Measurements from ENCODE around the gene TTC7B.

Gene TTC7B

DNA sequence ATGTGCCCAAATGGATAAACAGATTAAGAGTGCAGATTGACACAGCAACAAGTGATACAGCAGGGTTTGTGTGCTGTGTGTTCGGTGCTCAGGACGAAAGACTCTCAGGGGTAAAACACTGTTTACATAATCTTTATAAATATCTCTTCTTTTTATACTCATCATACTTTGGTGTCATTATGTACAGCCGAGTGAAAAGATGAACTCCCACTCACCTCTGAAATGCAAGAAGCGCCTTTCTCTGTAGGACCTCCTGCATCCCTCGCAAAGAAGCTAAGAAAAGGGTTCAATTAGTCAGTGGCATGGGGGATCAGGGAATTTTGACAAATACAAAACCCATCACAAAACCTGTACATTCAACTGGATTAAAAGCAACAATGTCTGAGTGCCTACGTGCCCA, 163.6 kb downstream of the TTC7B start:
- no peak for DNase-seq (ENCODE audit: extremely low read depth in 1 of 2, low read depth in 1 of 2)

DNA sequence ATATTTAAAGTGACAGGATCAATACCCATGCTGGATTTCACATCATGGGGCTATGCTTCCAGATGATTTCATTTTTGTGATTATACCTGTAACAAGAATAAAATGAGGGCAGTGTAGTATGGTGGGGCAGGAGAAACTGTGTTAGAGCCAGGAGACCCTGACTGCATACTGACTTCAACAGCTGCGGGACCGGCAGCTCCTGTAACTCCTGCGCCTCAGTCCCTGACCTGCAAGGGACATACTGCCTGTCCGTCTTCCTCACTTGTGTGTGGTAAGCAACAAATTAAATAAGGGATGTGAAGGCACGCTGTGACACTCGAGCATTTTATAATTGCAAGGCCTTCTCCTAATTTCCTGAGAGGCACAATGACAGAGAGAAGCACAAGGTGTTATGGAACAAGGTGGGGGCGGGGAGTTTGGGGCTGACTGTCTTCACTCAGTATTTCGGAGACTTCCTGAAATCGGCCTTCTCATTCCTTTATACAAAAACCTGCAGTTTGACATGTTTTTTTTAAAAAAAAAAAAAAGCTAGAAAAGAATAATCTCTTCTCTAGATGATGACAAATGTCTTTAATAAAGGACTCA, 164.2 kb downstream of the TTC7B start:
- no peak for DNase-seq (ENCODE audit: extremely low read depth in 1 of 2, low read depth in 1 of 2)

DNA sequence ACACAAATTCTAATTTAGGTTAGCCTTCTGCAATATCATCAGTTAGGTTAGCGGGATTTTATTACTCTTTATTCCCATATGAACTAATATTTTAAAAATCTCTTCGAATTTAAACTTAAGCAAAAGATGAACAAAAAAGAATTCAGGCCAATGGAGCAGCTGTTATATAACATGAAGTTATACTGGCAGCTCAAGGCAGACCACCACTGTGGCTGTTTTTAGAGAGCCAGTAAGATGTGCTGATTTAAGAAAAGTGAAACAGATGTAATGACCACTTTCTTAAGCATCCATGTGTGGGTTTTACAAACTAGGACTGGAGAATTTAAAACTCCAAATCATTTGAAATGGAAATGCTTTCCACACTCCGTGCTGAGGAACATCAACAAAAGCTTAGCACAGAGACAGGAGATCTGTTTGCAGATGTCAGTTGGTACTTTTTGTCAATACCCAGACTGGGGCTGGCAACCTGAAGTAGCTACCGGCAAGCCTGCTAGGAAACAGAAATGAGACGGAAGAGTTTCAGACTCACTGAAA, 164.9 kb downstream of the TTC7B start:
- no peak for DNase-seq (ENCODE audit: extremely low read depth in 1 of 2, low read depth in 1 of 2)

DNA sequence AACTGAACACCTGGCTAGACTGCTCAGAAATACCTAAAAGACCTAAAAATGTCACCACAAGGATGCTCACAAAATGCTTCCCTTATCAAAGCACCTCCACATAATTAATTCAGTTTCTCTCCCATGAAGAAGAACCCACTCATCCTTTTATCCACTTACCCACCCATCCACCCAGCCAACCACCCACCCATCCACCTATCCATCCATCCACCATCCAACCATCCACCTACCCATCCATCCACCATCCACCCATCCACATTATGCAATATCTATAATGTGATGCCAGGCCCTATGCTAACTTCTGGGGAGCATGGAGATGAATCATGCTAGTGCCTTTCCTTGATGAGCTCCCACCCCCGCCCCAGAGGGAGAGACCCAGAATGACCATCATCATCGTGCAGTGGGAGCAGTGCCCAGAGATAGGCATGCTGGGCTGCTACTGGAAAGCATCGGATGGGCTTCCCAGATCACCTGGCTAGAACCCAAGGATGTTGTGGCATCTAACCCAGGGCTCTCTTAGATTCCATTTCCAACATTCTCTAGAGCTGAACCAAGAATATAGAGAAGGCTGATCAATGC, 166.6 kb downstream of the TTC7B start:
- DNase-seq (ENCODE audit: extremely low read depth in 1 of 2, low read depth in 1 of 2) = no peak

DNA sequence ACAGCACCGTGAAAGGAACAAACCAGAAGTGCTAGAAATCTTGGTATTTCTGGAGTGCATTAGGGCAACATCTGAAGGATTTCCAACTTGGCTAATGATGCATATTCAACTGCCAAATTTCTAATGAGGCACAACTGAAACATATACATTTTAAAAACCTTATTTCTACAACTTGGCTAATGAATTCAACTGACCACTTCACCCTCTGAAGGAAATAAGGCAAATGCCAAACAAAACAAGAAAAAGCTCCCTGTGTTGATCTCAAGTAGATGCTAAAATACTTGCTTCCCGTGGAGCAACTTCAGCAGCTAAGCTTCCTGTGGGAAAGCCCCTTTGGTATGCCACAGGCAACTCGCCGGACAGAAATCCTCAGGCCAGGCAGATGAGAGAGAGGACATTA, 167.1 kb downstream of the TTC7B start:
- no peak for DNase-seq (ENCODE audit: extremely low read depth in 1 of 2, low read depth in 1 of 2)

DNA sequence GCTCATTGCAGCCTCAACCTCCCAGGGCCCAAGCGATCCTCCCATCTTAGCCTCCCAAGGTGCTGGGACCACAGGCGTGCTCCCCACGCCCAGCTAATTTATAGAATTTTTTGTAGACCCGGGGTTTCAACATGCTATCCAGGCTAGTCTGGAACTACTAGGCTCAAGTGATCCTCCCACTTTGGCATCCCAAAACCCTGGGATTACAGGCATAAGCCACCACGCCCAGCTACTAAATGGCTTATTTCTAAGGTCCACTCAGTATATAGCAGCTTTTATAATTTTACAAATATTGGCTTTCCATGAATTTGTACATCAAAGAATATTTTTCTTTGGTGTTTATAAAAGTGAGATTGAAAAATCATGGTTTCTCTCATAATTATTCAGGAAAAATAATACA, 167.8 kb downstream of the TTC7B start:
- no peak for DNase-seq (ENCODE audit: extremely low read depth in 1 of 2, low read depth in 1 of 2)

DNA sequence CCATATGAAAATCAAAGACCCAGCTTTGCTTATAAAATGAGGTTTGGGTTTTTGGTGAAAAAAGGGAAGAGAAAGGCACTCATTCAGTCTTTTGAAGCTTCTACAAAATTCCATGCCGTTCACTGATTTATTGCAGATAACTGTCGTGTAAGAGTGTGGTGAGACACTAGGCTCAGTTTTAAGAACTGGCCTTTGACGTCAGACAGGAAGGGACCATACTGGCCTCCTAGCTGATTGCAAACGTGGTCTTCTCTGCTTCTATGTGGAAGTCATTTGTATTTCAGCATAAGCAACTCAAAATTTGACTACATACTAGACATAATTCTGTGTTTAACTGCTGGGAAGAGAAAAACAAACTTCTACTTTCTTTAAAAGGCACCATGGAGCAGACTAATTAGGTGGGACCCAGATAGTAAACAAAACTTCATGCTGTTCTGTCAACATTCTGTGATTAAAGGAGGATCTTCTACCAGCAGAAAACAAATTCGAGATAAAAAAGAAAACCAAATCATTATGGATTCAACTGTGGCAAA, 168.7 kb downstream of the TTC7B start:
- DNase-seq (ENCODE audit: extremely low read depth in 1 of 2, low read depth in 1 of 2) = no peak

DNA sequence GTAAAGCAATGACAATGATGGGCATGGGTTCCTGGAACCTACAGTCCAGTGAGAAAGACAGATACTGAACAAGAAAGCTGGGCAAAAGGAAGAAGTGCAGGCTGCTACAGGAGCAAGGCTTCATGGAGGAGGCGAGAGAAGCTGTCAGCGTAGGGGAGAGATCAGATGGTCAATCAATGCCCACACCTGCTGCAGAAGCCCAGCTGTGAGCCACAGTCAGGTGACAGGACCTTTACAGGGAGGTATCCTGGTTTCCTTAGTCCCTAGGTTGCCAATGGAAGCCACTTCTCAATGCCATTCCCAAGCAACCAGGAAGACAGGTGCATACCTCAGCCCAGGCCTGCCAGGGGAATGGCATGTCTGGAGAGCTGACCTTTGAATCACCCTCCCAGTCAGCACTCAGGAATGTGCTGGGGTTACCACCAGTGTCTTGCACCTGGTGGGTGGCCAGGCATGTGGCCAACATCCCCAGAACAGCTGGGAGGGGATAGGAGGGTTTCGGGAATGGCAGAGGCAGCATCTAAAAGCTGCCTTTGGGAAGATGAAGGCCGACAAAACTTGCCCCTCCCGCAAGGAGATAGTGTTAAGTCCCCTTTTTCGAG, 170.3 kb downstream of the TTC7B start:
- no peak for DNase-seq (ENCODE audit: extremely low read depth in 1 of 2, low read depth in 1 of 2)

DNA sequence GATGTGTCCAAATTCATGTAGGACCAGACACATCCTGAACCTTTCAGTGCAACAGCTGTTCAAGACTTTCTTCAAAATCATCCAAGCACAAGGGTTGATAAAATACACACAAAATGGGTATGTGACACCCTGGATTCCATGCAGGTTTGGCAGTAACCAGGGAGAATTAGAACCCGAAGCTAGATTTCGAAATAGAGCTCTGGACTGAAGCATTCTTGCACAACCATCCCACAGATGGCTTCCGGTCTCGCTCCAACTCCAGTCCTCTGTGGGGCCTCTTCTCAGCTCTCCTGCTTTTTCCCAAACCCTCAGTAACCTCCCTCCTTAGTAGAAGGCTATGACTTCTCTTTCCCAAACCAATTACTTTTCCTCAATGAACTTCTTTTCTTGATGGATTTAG, 171.3 kb downstream of the TTC7B start:
- DNase-seq (ENCODE audit: extremely low read depth in 1 of 2, low read depth in 1 of 2) = no peak

DNA sequence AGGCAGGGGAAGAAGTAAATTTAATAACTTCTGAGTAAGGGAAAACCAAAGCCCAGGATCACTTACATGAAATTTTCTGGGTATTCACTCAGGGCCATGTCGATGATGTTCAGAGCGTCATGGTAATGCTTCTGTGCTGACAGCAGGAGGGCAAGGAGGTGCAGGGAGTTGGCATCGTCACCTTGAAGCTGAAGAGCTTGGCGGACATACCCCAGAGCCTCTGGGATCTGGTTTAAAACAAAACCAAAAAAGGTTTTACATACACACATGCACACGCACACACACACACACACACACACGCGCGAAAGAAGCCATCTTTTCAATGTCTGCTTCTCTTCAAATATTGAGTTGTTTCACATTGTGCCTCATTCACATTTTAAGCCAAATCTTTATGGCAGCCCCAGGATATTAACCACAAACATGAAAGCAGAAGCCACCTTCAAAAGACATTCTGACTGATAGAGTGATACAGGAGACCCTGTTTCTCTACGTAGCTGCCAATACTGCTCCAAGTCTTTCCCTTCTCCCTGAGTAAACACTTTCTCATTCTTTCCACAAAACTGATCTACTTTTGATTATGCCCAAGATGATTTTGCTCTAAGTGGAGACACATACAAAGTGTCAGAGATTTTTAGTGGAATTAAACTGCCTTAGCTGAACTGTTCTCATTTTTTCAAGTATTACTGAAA, 172.1 kb downstream of the TTC7B start:
- DNase-seq (ENCODE audit: extremely low read depth in 1 of 2, low read depth in 1 of 2) = no peak

DNA sequence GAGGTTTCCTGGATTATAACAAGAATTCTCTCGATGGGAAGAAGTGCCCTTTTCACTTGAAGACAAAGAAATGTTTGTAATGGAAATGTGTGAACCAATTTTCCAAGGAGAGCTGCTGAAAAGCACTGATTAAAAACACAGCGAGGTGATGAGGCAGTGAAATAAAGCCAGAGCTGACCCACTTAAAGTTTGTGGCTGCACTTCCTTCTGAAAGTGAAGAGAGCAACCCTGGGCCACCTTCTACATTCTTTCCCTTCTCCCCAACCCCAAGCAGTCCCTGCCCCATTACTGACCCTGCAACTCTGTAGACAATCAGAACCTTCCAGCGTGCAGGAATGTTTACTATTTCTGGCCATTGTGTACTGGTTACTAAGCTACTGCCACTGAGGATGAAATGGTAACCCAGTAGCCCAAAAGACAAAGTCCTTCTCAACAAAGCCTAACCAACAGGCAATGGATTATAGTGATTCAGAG, 173.9 kb downstream of the TTC7B start:
- no peak for DNase-seq (ENCODE audit: extremely low read depth in 1 of 2, low read depth in 1 of 2)

DNA sequence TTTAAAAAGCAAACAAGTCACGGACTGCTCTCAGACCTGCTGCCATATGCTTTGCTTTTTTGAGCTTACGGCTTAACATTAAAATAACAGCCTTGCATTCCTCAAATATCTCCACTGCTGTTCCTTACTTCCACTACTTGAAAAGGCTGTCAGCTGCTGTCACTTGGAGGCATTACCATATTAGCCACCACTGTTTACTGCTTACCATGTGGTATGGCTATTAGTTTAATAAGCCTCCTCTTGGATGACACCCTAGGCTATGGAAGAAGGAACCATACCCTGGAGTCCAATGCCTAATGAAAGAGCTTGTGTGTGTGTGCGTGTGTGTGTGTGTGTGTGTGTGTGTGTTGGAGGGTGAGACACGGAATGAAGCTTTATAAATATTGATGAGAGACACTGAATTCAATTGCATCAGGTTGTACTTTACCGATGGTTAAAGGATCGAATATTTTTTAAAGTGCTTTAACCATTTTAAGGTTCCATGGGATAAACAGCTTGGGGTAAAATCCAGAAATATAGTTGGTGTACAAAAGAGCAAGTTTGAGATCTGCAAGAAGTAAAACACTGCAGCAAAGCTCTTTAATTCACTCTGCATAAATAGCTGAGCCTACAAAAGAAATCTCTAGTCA, 174.5 kb downstream of the TTC7B start:
- DNase-seq (ENCODE audit: extremely low read depth in 1 of 2, low read depth in 1 of 2) = no peak

DNA sequence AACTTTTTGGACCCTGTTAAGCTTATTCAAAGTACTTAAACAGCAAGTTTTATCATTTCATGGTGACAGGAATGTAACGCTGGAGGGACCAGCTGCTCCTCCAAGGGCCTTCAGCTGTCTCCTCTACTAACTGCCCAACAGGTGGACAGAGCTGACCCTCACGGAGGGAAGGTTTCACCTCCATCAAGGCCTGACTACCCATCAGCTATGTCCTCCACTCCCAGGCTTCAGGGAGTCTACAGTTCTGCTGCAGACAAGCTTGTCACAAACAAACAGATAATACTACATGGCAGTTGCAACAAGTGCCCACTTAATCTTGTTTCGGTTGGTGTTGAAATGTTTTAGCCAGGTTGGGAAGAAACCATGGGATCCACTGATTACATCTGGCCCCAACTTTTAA, 175.1 kb downstream of the TTC7B start:
- DNase-seq (ENCODE audit: extremely low read depth in 1 of 2, low read depth in 1 of 2) = no peak

DNA sequence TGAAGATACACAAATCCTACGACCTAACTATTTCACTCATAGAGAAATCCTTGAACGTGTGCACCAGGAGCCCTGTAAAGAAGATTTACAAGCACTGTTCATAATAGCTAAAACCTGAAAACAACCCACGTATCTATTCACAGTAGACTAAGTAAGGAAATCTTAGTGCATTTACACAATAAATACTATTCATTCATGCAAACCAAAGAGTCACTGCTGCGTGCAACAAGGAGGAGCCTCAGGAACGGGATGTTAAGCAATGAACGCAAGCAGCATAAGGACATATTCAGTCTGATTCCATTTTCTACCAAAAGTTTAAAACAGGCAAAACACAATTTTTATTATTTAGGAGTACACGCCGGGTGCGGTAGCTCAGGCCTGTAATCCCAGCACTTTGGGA, 176.6 kb downstream of the TTC7B start:
- no peak for DNase-seq (ENCODE audit: extremely low read depth in 1 of 2, low read depth in 1 of 2)

DNA sequence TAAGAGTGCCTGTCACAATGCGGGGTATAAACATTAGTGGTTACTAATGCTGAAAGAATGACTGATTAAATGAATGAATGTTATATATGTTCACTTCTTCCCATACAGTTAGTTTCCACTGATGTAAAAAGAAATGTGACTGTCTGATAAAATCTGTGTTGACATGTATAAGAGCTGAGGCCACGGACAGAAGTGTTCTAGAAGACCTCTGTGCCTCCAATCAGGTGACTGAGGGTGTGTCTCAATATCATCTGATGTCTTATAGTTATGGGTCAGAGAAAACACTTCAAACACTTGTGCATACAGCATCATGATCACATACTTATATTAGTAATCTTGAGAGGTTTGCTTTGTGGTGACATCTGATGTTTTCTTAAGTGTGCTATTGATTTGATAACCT, 183.4 kb downstream of the TTC7B start:
- DNase-seq (ENCODE audit: extremely low read depth in 1 of 2, low read depth in 1 of 2) = no peak

DNA sequence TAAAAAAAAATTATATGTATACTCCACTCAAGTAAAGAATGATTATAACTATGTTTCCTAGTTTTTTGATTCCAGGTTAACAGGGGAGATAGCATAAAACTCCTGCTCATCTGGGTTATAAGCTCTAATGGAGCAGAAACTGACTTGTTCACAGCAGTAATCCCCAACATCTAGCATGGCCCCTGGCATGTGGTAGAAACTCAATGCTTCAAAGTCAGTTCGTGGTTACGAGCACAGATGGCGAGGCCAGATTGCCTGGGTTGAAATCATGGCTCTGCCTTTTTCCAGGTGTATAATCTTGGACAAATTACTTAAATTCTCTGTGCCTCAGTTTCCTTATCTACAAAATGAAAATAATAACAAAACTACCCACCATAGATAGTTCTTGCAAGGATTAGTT, 183.8 kb downstream of the TTC7B start:
- DNase-seq (ENCODE audit: extremely low read depth in 1 of 2, low read depth in 1 of 2) = no peak

DNA sequence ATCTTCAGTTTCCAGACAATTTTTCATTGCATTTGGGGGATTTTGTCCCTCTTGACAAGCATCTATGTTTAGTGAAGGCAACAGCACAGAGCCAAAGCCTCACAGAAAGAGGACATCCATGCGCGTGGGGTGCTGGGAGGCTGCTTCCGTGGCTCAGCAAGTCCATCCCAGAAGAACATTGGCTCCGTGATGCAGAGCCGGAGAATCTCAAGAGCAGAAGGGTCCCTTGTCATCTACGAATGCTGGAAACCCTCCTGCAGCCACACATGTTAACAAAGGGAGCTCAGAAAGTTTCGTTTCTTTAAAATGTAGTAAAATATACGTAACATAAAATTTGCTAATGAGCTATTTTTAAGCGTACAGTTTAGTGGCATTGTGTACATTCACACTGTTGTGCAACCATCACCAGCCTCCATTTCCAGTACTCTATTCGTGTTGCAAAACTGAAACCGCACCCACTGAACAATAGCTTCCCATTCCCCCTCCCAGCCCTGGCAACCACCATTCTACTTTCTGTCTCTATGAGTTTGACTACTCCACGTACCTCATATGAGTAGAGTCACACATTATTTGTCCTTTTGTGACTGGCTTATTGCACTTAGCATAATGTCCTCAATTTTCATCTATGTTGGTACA, 185.9 kb downstream of the TTC7B start:
- no peak for DNase-seq (ENCODE audit: extremely low read depth in 1 of 2, low read depth in 1 of 2)

DNA sequence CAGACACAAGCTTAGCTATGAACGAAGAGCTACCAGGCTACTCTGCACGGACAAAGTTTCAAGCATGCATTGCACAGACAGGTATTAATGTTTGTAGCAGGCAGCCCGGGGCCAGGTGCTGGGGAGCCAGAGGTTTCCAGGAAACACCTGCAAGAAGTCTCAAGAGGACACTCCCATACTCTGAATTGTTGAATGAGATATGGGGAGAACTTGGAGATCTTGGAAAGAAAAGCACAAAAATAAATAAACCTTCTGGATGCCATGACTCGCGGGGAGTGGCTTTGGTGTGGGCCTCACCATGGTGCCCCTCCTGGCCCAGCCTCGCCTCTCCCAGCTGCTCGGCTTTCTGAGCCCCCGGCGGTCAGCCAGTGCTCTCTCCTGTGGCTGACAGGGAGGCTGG, 186.8 kb downstream of the TTC7B start:
- DNase-seq (ENCODE audit: extremely low read depth in 1 of 2, low read depth in 1 of 2) = no peak

DNA sequence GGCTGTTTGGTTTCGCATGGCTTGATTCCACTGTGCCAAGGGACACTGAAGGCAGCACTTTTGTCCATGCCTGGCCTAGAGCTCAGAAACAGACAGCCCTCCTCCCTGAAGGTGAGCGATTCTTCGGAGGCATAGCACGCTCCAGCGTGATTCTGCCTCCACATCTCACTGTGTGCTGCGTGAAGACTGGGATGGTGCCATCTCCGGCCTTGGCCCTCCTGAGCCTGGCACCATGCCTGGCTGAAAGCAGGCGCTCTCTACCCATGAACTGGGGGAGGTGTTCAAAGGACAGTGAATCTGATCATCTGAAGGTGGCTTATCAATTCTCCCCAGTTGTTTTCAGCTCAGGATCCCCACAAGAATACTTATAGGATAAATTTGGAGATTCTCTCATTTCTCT, 187.4 kb downstream of the TTC7B start:
- no peak for DNase-seq (ENCODE audit: extremely low read depth in 1 of 2, low read depth in 1 of 2)

DNA sequence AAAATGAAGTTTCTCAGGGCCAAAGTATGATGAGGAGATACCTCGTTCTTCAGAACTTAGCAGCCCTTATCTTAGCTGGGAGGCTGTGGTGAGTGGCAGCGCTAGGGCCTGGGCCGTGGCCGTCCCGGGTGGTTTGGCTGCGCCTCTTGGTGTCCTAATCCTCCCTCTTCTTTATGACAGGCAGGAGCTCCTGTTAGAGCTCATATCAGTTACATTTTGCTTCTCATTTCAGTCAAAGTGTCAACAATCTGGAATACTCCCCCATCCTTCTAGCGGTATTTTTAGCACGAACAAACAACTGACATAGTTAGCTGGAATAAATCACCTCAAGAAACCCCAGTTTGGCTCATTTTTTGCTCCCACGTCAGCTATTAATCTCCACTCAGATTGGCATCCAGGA, 188.8 kb downstream of the TTC7B start:
- DNase-seq (ENCODE audit: extremely low read depth in 1 of 2, low read depth in 1 of 2) = no peak

DNA sequence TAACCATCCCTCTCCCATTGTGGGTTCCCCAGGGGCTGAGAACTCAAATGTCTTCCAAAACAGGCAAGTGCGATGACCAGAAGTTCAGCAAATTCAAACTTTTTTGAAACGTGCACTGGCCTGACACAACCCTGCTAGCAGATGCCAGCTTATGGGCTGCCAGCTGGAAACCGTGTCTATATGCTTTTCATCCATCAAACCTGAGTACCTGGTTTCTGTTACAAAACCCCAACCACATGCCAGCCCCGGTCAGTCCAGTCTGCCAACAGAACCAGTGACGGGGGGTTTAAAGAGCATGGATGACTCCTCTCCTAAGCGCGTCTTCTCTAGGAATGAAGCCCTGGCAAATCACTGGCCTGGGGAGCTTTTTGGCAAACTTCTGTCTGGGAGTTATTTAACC, 189.7 kb downstream of the TTC7B start:
- no peak for DNase-seq (ENCODE audit: extremely low read depth in 1 of 2, low read depth in 1 of 2)

Data from stimulated activated CD8-positive, alpha-beta memory T cell treated with anti-CD3 and anti-CD28 coated beads, Interleukin-7, amount 100 ng/mL, for 48 hours (primary cell).